HCT116 (cell line): Measurements from ENCODE around the gene CASTOR1. TPM values are rescaled to one million over a fixed set of nuclear protein-coding genes. Genes with fewer than 3 reads are reported as not detected.

Source experiments
- ATAC-seq: fragments of 200-7000 bp; cut with Tn5 transposase; 2 replicates; pipeline ENCODE4 v1.9.1; 2020; ENCODE audit warnings: mild to moderate bottlenecking, moderate library complexity
- BruUV-seq: library from RNA; stranded (reverse); fragments of 400-500 nt; replicated peaks from 2 replicates; lab custom pipeline; 2021; lab: Mats Ljungman, UMichigan
- CTCF ChIA-PET: fragments of 300-600 bp; sonication (Branson Sonifier 250); formaldehyde crosslinking; loops from one replicate; lab custom pipeline; 2021; ENCODE audit warnings: antibody characterized with exemption; lab: Charles Lee
- POLR2A ChIA-PET: fragments of 300-600, 350-600 bp; sonication (Branson Sonifier 250); formaldehyde crosslinking; loops from one replicate; lab custom pipeline; 2021; ENCODE audit warnings: antibody characterized with exemption; lab: Charles Lee
- RAD21 ChIA-PET, 2 experiments: fragments of 300-600 bp; sonication (Branson Sonifier 250); formaldehyde crosslinking; loops; one replicate each; lab custom pipeline; 2023; ENCODE audit warnings: low total read pairs in 2 of 2; ENCODE audit not compliant: uncharacterized antibody in 2 of 2, unreplicated experiment in 2 of 2, low non-redundant PET in 1 of 2; lab: Charles Lee
- DNase-seq: peaks from one replicate; pipeline ENCODE4 v3.0.0-alpha.2; 2010; ENCODE audit warnings: low read depth, low spot score
- H2AFZ ChIP-seq: fragments of 200-600 bp; shearing (Covaris generic), sonication (generic); 2 replicates; pipeline ENCODE4 v1.6.1; 2017; ENCODE audit warnings: low read depth, mixed run types, mixed read lengths, antibody characterized with exemption, low read length; ENCODE audit not compliant: poor library complexity, severe bottlenecking
- H3K27ac ChIP-seq: 2 replicates; pipeline ENCODE4 v1.5.1; 2012; ENCODE audit warnings: low read depth, low read length
- H3K27me3 ChIP-seq: fragments of 200-600 bp; sonication (generic); 2 replicates; pipeline ENCODE4 v1.6.1; 2016; ENCODE audit warnings: mixed run types, low read length, mixed read lengths; ENCODE audit not compliant: insufficient read depth
- H3K36me3 ChIP-seq, 2 experiments: fragments of 200-500 bp in 1 of 2; fragments of 200-600 bp in 1 of 2; sonication (Bioruptor generic) in 1 of 2; sonication (generic) in 1 of 2; 2 replicates each; pipeline versions ENCODE4 v1.5.1 to v1.6.1; 2014 to 2016; ENCODE audit warnings: low read length in 2 of 2, inconsistent platforms in 1 of 2, mixed read lengths in 1 of 2, mixed run types in 1 of 2; ENCODE audit not compliant: insufficient read depth in 2 of 2, control insufficient read depth in 1 of 2
- H3K4me1 ChIP-seq, 2 experiments: fragments of 200-600 bp in 1 of 2; sonication (generic) in 1 of 2; 2 replicates each; pipeline versions ENCODE4 v1.5.1 to v1.6.1; 2012 to 2017; ENCODE audit warnings: low read length in 2 of 2, inconsistent platforms in 1 of 2, mild to moderate bottlenecking in 1 of 2, mixed read lengths in 1 of 2, mixed run types in 1 of 2, moderate library complexity in 1 of 2; ENCODE audit not compliant: insufficient read depth in 2 of 2, control insufficient read depth in 1 of 2
- H3K4me2 ChIP-seq: fragments of 200-600 bp; sonication (generic); 2 replicates; pipeline ENCODE4 v1.6.1; 2017; ENCODE audit warnings: mixed run types, low read length, mixed read lengths
- H3K4me3 ChIP-seq, 2 experiments: fragments of 200-600 bp in 1 of 2; sonication (generic) in 1 of 2; replicated peaks in 1 of 2; 2 replicates each; pipeline ENCODE4 v1.5.1; 2011 to 2016; ENCODE audit warnings: low read length in 2 of 2, control low read depth in 1 of 2, low read depth in 1 of 2, mild to moderate bottlenecking in 1 of 2, mixed read lengths in 1 of 2, mixed run types in 1 of 2
- H3K79me2 ChIP-seq: fragments of 200-600 bp; sonication (generic); 2 replicates; pipeline ENCODE4 v1.6.1; 2017; ENCODE audit warnings: mild to moderate bottlenecking, mixed run types, low read length, moderate library complexity, mixed read lengths; ENCODE audit not compliant: insufficient read depth
- H3K9ac ChIP-seq: fragments of 200-600 bp; sonication (generic); 2 replicates; pipeline ENCODE4 v1.6.1; 2016; ENCODE audit warnings: low read length, mixed read lengths
- H3K9me2 ChIP-seq: fragments of 200-600 bp; sonication (generic), shearing (Covaris generic); 2 replicates; pipeline ENCODE4 v1.6.1; 2017; ENCODE audit warnings: mixed run types, mild to moderate bottlenecking, moderate library complexity; ENCODE audit not compliant: insufficient read depth
- H3K9me3 ChIP-seq, 2 experiments: fragments of 200-500 bp in 1 of 2; fragments of 200-600 bp in 1 of 2; sonication (Bioruptor generic) in 1 of 2; sonication (generic) in 1 of 2; 2 replicates each; pipeline ENCODE4 v1.6.1; 2014 to 2017; ENCODE audit warnings: low read length in 2 of 2, mixed read lengths in 2 of 2, inconsistent platforms in 1 of 2, low read depth in 1 of 2, mild to moderate bottlenecking in 1 of 2, mixed run types in 1 of 2, moderate library complexity in 1 of 2; ENCODE audit not compliant: control insufficient read depth in 1 of 2, insufficient read depth in 1 of 2
- H4K20me1 ChIP-seq: fragments of 200-600 bp; sonication (generic), shearing (Covaris generic); 2 replicates; pipeline ENCODE4 v1.6.1; 2017; ENCODE audit warnings: mixed run types, mild to moderate bottlenecking, moderate library complexity; ENCODE audit not compliant: insufficient read depth
- CTCF ChIP-seq, 3 experiments: fragments of 200-600 bp in 1 of 3; sonication (generic) in 1 of 3; IDR thresholded peaks in 2 of 3; conservative IDR thresholded peaks in 1 of 3; 2 replicates each; pipeline ENCODE4 v1.5.1; 2012 to 2017; ENCODE audit warnings: low read depth in 2 of 3, low read length in 2 of 3, antibody characterized with exemption in 1 of 3, borderline replicate concordance in 1 of 3, control low read depth in 1 of 3, mild to moderate bottlenecking in 1 of 3, mixed read lengths in 1 of 3, mixed run types in 1 of 3, moderate library complexity in 1 of 3; ENCODE audit not compliant: insufficient read depth in 1 of 3
- ZFX ChIP-seq: fragments of 450-650 bp; IDR thresholded peaks from 2 replicates; pipeline ENCODE4 v1.6.1; 2017
- ZNF274 ChIP-seq: fragments of 200-500 bp; sonication (Bioruptor generic); IDR thresholded peaks from 2 replicates; pipeline ENCODE4 v1.6.1; 2014; ENCODE audit warnings: mild to moderate bottlenecking, low read depth, low read length, inconsistent platforms
- intact Hi-C: fragments of 100-400 bp; cut with micrococcal nuclease; formaldehyde crosslinking; loops from 2 replicates; pipeline ENCODE4 v1.10.0; 2022
- total RNA-seq: library from RNA; stranded (reverse); gene quantifications from one replicate; pipeline ENCODE4 v1.2.1, GENCODE V29; 2021; ENCODE audit not compliant: unreplicated experiment
- TF ChIP-seq, protein P1 (sequence below): IDR thresholded peaks from 2 replicates; pipeline ENCODE4 v1.6.1; 2012
- TF ChIP-seq, protein P2 (sequence below): IDR thresholded peaks from 2 replicates; pipeline ENCODE4 v1.6.1; 2012

The CASTOR1 gene
- total RNA-seq, 1 experiment from 2014 or later: 6.5 TPM

DNA sequence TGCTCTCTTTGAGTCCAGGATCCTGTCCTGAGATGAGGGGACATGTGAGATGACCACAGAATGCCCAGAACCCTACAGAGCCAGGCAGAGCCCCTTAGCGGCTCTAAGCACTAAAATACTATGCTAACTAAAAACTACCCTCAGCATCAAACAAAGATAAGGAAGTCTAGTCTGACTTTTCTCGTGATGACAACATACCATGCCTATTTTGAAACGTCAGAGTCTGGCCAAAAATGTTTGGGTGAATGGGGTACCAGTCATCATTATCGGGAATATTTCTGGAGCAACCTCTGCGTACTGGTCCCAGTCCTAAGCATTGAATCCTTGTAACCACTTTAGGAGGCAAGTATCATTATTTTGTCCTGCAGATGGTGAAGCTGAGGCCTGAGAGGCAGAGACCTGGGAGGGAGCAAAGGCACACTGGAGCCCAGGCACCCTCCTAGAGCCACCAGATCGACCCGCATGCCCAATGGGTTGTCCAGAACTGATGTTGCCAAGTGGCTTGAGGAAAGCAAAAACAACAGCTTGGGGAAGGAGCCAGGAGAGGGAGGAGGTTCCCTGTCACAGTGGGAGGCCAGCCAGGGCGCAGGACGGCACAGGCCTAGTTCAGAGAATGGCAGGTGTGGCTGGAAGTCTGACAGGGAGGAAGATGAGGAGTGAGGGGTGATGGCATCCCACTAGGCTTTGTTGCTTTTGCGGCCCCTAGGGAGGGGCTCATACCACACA lies 15.4 kb downstream of the CASTOR1 start:
- ChIA-PET CTCF (no interaction called here), RAD21 (no interaction called here), POLR2A (no interaction called here)
- TF ChIP-seq, protein P1, sequence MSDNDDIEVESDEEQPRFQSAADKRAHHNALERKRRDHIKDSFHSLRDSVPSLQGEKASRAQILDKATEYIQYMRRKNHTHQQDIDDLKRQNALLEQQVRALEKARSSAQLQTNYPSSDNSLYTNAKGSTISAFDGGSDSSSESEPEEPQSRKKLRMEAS: no peak
- TF ChIP-seq, protein P2, sequence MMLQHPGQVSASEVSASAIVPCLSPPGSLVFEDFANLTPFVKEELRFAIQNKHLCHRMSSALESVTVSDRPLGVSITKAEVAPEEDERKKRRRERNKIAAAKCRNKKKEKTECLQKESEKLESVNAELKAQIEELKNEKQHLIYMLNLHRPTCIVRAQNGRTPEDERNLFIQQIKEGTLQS: no peak
- TF ChIP-seq ZNF274 (no peak), CTCF (IDR thresholded peaks at IDR 0.05 in 2 of 3, conservative IDR thresholded peaks at IDR 0.05 in 1 of 3; ENCODE audit: borderline replicate concordance in 1 of 3, insufficient read depth in 1 of 3, low read depth in 2 of 3, low read length in 2 of 3) (no peak), ZFX (no peak)
- H3K27ac ChIP-seq: no peak overlapping the region
- H2AFZ ChIP-seq: no peak overlapping the region
- ATAC-seq (no peak), DNase-seq (no peak)
- no peak overlapping the region for H3K4me3 ChIP-seq
- no peaks in the 10 kb centered on the region for H3K36me3 ChIP-seq
- H3K27me3 ChIP-seq: no peaks in the 10 kb centered on the region
- no peaks in the 10 kb centered on the region for H3K9me2 ChIP-seq
- H3K79me2 ChIP-seq: no peaks in the 10 kb centered on the region
- intact Hi-C loops: no loop called here
- no peaks in the 10 kb centered on the region for H3K9me3 ChIP-seq
- H3K4me1 ChIP-seq: peaks cover 5 to 17% of the 10 kb centered on the region in 2 experiments; a peak in 3 of 4 replicates
- no TSS peak for BruUV-seq
- no peak overlapping the region for H3K9ac ChIP-seq
- no peak overlapping the region for H3K4me2 ChIP-seq
- no peaks in the 10 kb centered on the region for H4K20me1 ChIP-seq
